Natural killer cell (primary cell): ENCODE measurements around the gene TXNRD1. TPM values are rescaled to one million over a fixed set of nuclear protein-coding genes. Genes with fewer than 3 reads are reported as not detected.

Experiments
- ATAC-seq, 3 donors: fragments of 150-1000 bp in 2 of 3; fragments of 200-7000 bp in 1 of 3; cut with Tn5 transposase; 1 replicate in 1 of 3; 2 replicates in 2 of 3; pipeline ENCODE4 v1.10.0; 2021; ENCODE audit warnings: mild to moderate bottlenecking in 2 of 3, moderate library complexity in 2 of 3
- DNase-seq, 2 donors: peaks; one replicate each; pipeline versions ENCODE4 v3.0.0 to v3.0.0-alpha.2; 2013 to 2021; ENCODE audit warnings: mixed read lengths in 1 of 2
- H3K27ac ChIP-seq: one replicate; pipeline ENCODE4 v1.5.1; 2013; ENCODE audit warnings: mild to moderate bottlenecking, low read length
- H3K27me3 ChIP-seq: one replicate; pipeline ENCODE4 v1.6.1; 2013; ENCODE audit warnings: low read length; ENCODE audit not compliant: control insufficient read depth, insufficient read depth
- H3K36me3 ChIP-seq: one replicate; pipeline ENCODE4 v1.6.1; 2013; ENCODE audit warnings: low read length; ENCODE audit not compliant: control insufficient read depth, insufficient read depth
- H3K4me1 ChIP-seq: one replicate; pipeline ENCODE4 v1.6.1; 2013; ENCODE audit warnings: low read length; ENCODE audit not compliant: control insufficient read depth, insufficient read depth
- H3K4me3 ChIP-seq: one replicate; pipeline ENCODE4 v1.5.1; 2013; ENCODE audit warnings: low read length
- H3K9me3 ChIP-seq: one replicate; pipeline ENCODE4 v1.6.1; 2013; ENCODE audit warnings: low read length; ENCODE audit not compliant: control insufficient read depth, insufficient read depth
- H3K27ac Mint-ChIP-seq, 2 donors: one replicate each; pipeline ENCODE4 v1.8.0; 2022; ENCODE audit warnings: mild to moderate bottlenecking in 2 of 2, mixed read lengths in 2 of 2, moderate library complexity in 1 of 2
- H3K27me3 Mint-ChIP-seq, 2 donors: one replicate each; pipeline ENCODE4 v1.8.0; 2022; ENCODE audit warnings: low read depth in 2 of 2, mixed read lengths in 2 of 2
- H3K36me3 Mint-ChIP-seq: one replicate; pipeline ENCODE4 v1.8.0; 2022; ENCODE audit warnings: mixed read lengths
- H3K4me1 Mint-ChIP-seq, 2 donors: one replicate each; pipeline ENCODE4 v1.8.0; 2022; ENCODE audit warnings: mixed read lengths in 2 of 2
- H3K4me3 Mint-ChIP-seq: one replicate; pipeline ENCODE4 v1.8.0; 2022; ENCODE audit warnings: mild to moderate bottlenecking, moderate library complexity, mixed read lengths
- H3K9me3 Mint-ChIP-seq, 2 donors: one replicate each; pipeline ENCODE4 v1.8.0; 2022; ENCODE audit warnings: mixed read lengths in 2 of 2
- WGBS: methylation state at CpG from one replicate; pipeline ENCODE4 v1.1.7; 2013; ENCODE audit warnings: missing lambda C conversion rate; ENCODE audit not compliant: insufficient coverage; 5-methylcytosine and 5-hydroxymethylcytosine counted together
- intact Hi-C: fragments of 100-400 bp; cut with micrococcal nuclease; formaldehyde crosslinking; loops from one replicate; pipeline ENCODE4 v1.14.2; 2022
- total RNA-seq, 4 donors: library from RNA; stranded (reverse); fragments of 120-200 nt in 1 of 4; gene quantifications; one replicate each; pipeline versions ENCODE4 v1.2.3 to v1.2.4, GENCODE V29; 2013 to 2022
- TF ChIP-seq, protein P1 (sequence below): fragments of 200-600 bp; IDR thresholded peaks from one replicate; pipeline ENCODE4 v1.8.0; 2022; ENCODE audit warnings: antibody characterized with exemption

TXNRD1 gene
- total RNA-seq, 3 donors from 2014 or later (not counting 1 experiment from before 2014, with no cell fraction given) = 46.9 to 59.7 (median 47.3) TPM

DNA sequence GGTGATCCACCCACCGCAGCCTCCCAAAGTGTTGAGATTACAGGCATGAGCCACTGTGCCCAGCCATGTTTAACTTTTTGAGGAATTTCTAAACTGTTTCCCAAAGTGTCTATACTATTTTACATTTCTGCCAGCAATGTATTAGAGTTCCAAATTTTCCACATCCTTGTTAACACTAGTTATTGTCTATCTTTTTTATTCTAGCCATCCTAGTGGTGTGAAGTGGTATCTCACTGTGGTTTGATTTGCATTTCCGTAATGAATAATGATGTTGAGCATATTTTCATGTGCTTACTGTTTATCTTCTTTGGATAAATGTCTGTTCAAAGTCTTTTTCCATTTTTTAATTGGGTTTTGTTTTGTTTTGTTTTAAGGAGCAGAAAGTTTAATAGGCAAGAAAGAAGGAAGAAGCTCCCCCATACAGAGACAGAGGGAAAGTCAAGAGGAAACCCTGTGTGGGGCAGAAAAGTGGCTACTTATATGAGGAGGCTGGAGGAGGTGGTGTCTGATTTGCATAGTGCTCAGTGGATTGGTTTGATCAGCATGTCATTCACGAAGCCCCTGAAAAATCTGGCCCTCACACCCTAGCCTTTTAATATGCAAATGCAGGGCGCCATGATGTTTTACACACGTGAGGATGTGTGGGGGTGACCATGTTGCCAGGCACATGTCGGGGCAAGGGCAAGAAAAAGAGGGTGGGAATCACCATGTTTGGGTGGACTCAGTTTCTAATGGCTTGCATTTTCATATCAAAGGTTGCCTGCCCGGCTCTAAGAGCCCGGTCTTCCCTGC is 14.9 kb downstream of the TXNRD1 start:
- 91% methylated on average over 7 of the region's 8 CpGs for WGBS
- intact Hi-C loops = no loop called here
- H3K4me3 ChIP-seq = no peak overlapping the region
- Mint-ChIP-seq H3K4me1 (no peaks in the 10 kb centered on the region), H3K27me3 (peaks cover 2 to 6% of the 10 kb centered on the region in 2 donors), H3K4me3 (no peak overlapping the region), H3K36me3 (peaks cover 15% of the 10 kb centered on the region), H3K27ac (no peak overlapping the region), H3K9me3 (peaks cover 2 to 12% of the 10 kb centered on the region in 2 donors)
- DNase-seq = no peak
- no peaks in the 10 kb centered on the region for H3K36me3 ChIP-seq
- H3K27ac ChIP-seq = no peak overlapping the region
- no peaks in the 10 kb centered on the region for H3K4me1 ChIP-seq
- peaks cover 16% of the 10 kb centered on the region for H3K9me3 ChIP-seq
- TF ChIP-seq, protein P1, sequence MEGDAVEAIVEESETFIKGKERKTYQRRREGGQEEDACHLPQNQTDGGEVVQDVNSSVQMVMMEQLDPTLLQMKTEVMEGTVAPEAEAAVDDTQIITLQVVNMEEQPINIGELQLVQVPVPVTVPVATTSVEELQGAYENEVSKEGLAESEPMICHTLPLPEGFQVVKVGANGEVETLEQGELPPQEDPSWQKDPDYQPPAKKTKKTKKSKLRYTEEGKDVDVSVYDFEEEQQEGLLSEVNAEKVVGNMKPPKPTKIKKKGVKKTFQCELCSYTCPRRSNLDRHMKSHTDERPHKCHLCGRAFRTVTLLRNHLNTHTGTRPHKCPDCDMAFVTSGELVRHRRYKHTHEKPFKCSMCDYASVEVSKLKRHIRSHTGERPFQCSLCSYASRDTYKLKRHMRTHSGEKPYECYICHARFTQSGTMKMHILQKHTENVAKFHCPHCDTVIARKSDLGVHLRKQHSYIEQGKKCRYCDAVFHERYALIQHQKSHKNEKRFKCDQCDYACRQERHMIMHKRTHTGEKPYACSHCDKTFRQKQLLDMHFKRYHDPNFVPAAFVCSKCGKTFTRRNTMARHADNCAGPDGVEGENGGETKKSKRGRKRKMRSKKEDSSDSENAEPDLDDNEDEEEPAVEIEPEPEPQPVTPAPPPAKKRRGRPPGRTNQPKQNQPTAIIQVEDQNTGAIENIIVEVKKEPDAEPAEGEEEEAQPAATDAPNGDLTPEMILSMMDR = no peak
- ATAC-seq = no peak
- H3K27me3 ChIP-seq = no peaks in the 10 kb centered on the region

DNA sequence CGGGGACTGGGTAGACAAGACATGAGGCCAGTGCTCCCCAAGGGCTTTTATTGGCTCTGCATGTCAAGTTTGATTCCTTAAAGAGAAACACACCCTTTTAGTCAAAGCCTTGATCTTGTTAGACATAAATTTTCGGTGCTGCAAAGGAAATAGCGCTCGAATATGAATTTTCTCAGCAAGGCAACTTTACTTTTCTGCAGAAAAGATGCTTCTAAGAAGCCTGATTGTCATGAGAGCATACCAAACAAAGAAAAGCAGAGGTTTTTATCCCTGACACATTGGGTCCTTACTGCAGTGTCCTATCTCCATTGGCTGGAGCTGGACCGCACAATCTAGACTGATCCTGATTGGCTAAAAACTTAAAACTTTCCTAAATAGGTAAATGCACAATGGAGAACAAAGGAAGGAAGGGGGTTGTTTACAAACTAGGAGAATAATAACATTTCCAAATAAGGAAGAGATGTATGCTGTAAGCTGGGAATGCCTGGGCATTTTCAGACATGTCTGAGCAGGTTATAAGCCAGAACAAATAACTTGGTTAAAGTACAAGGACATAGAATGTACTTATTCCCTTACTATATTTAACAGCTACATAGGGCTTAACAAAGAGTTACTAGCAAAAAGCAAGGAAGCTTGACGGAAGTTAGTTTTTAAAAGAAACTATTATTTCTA is 17.2 kb downstream of the TXNRD1 start:
- 98% methylated on average over 5 of the region's 6 CpGs for WGBS
- no peak for DNase-seq
- Mint-ChIP-seq H3K4me3 (no peak overlapping the region), H3K27ac (no peak overlapping the region), H3K27me3 (peaks cover 2 to 6% of the 10 kb centered on the region in 2 donors), H3K9me3 (peaks cover 2 to 12% of the 10 kb centered on the region in 2 donors), H3K36me3 (peaks cover 15% of the 10 kb centered on the region), H3K4me1 (no peaks in the 10 kb centered on the region)
- no peaks in the 10 kb centered on the region for H3K27me3 ChIP-seq
- H3K36me3 ChIP-seq = no peaks in the 10 kb centered on the region
- H3K4me3 ChIP-seq = no peak overlapping the region
- TF ChIP-seq, protein P1 = no peak
- peaks cover 22% of the 10 kb centered on the region for H3K9me3 ChIP-seq
- H3K27ac ChIP-seq = no peak overlapping the region
- no peaks in the 10 kb centered on the region for H3K4me1 ChIP-seq
- intact Hi-C loops = no loop called here
- no peak for ATAC-seq

- H3K36me3 ChIP-seq = no peaks in the 10 kb centered on the region
- no peak overlapping the region for H3K4me3 ChIP-seq
- peaks cover 2 to 12% of the 10 kb centered on the region in 2 donors for H3K9me3 Mint-ChIP-seq
- no peaks in the 10 kb centered on the region for H3K4me1 ChIP-seq
- no peaks in the 10 kb centered on the region for H3K4me1 Mint-ChIP-seq
- H3K27me3 Mint-ChIP-seq = peaks cover 2 to 9% of the 10 kb centered on the region in 2 donors
- no peak for ATAC-seq
- peaks cover 15% of the 10 kb centered on the region for H3K36me3 Mint-ChIP-seq
- H3K27ac Mint-ChIP-seq = no peak overlapping the region
- DNase-seq = no peak
- WGBS = 98% methylated on average over 7 of the region's 7 CpGs
- intact Hi-C loops = no loop called here
- TF ChIP-seq, protein P1 = no peak
- no peak overlapping the region for H3K4me3 Mint-ChIP-seq
- H3K9me3 ChIP-seq = peaks cover 22% of the 10 kb centered on the region
- no peaks in the 10 kb centered on the region for H3K27me3 ChIP-seq
- no peak overlapping the region for H3K27ac ChIP-seq
Measured at GRCh38 chr12:104234926-104235499, 19.4 kb downstream of the TXNRD1 start.
